ENCODE results near the gene ATP6V1F. TPM values are rescaled to one million over a fixed set of nuclear protein-coding genes. Genes with fewer than 3 reads are reported as not detected.

ATP6V1F gene
- total RNA-seq, 1 donor from 2014 or later = 69.5 TPM

DNA sequence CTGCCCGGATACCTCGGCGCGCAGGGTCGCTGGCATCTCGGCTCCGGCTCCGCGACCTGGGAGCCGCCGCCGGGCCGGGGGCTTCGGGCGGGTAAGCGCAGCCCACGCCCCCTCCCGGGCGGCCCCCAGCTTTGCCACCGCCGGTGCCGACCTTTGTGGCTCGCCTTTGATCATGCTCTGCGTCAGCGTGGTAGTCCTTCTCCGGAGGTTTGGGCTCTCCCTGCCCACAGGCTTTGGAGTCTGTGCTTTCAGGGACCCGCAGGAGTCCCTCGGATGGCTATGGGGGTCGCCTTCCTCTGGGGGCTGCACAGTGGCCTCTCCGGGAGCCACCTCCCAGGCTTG is 7.3 kb downstream of the ATP6V1F start:
- DNase-seq (ENCODE audit: low read depth) = no peak
- peak overlapping the region; percentile 58 for H3K4me3 ChIP-seq (ENCODE audit: low read depth, low read length)
- TF ChIP-seq, protein P1, sequence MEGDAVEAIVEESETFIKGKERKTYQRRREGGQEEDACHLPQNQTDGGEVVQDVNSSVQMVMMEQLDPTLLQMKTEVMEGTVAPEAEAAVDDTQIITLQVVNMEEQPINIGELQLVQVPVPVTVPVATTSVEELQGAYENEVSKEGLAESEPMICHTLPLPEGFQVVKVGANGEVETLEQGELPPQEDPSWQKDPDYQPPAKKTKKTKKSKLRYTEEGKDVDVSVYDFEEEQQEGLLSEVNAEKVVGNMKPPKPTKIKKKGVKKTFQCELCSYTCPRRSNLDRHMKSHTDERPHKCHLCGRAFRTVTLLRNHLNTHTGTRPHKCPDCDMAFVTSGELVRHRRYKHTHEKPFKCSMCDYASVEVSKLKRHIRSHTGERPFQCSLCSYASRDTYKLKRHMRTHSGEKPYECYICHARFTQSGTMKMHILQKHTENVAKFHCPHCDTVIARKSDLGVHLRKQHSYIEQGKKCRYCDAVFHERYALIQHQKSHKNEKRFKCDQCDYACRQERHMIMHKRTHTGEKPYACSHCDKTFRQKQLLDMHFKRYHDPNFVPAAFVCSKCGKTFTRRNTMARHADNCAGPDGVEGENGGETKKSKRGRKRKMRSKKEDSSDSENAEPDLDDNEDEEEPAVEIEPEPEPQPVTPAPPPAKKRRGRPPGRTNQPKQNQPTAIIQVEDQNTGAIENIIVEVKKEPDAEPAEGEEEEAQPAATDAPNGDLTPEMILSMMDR (conservative IDR thresholded peaks at IDR 0.05; ENCODE audit: low read depth, low read length) = no peak

GRCh38 chr7:128871050-128871449 is 8.4 kb downstream of the ATP6V1F start:
- TF ChIP-seq, protein P1 (conservative IDR thresholded peaks at IDR 0.05; ENCODE audit: low read depth, low read length) = no peak
- no peak for DNase-seq (ENCODE audit: low read depth)
- no peak overlapping the region for H3K4me3 ChIP-seq (ENCODE audit: low read depth, low read length)

GRCh38 chr7:128872394-128872824 is 9.8 kb downstream of the ATP6V1F start:
- TF ChIP-seq, protein P1 (conservative IDR thresholded peaks at IDR 0.05; ENCODE audit: low read depth, low read length) = peak; percentile 10
- no peak overlapping the region for H3K4me3 ChIP-seq (ENCODE audit: low read depth, low read length)
- no peak for DNase-seq (ENCODE audit: low read depth)

GRCh38 chr7:128873234-128873633 is 10.6 kb downstream of the ATP6V1F start:
- DNase-seq (ENCODE audit: low read depth) = no peak
- TF ChIP-seq, protein P1 (conservative IDR thresholded peaks at IDR 0.05; ENCODE audit: low read depth, low read length) = no peak

DNA sequence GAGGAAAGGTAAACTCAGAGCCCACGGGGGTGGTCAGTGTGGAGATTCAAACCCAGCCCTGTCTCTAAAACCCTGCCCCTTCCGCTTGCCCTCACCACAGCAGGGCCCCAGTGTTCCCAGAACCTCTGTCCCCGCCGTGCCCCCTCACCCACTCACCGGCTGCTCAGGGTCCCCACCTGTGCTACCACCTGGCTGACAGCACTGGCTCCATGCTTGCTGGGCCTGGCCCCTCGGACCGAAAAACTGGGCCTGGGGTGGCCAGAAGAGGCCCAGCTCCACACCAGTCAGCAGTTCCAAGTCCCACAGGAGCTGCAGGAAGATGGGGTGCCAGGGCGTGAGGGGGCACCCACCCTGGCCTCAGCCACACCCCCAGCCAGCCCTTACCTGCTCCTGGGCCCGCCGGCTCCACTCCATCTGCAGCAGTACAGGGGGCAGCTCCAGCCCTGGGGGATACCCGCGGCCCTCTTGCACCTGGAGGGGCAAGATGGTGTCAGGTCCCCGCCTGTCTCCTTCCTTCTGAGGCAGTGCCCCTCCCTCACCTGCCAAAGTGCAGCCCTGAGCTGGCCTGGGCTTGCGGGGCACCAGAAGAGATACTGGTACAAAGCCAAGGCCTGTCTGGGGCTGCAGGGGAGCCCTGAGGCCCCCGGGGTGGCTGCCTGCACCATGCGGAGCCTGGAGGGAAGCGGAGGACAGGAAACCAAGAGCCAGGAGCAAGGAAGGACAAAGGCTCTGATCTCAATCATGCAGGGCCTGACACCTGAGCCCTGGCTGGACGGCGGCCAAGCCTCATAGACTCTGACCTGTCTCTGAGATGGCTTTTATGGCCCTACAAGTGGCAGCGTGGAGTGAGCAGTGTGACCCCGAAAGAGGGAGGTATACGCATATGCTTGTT is 11.7 kb downstream of the ATP6V1F start:
- DNase-seq (ENCODE audit: low read depth) = no peak
- TF ChIP-seq, protein P1 (conservative IDR thresholded peaks at IDR 0.05; ENCODE audit: low read depth, low read length) = no peak
- no peak overlapping the region for H3K4me3 ChIP-seq (ENCODE audit: low read depth, low read length)

More at GRCh38 chr7:128873234-128873633, 10.6 kb downstream of the ATP6V1F start:
- no peak overlapping the region for H3K4me3 ChIP-seq (ENCODE audit: low read depth, low read length)

DNA sequence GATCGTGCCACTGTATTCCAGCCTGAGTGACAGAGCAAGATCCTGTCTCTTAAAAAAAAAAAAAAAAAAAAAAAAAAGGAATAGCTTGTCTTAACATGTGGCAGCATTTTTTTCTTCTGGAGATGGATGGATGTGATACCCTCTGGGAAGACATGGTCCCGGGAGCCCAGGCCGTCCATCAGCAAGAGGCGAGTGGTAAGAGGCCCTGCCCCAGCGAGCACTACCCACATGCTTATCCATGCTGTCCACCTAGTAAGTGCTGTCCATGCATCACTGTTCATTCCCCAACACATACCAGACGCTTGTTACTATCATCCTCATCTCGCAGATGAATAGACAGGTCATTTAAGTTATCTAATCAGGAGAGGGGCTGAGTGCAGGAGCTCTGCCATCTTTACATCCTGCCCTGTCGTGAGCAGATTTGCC is 12.9 kb downstream of the ATP6V1F start:
- H3K4me3 ChIP-seq (ENCODE audit: low read depth, low read length) = no peak overlapping the region
- TF ChIP-seq, protein P1 (conservative IDR thresholded peaks at IDR 0.05; ENCODE audit: low read depth, low read length) = no peak
- DNase-seq (ENCODE audit: low read depth) = no peak

DNA sequence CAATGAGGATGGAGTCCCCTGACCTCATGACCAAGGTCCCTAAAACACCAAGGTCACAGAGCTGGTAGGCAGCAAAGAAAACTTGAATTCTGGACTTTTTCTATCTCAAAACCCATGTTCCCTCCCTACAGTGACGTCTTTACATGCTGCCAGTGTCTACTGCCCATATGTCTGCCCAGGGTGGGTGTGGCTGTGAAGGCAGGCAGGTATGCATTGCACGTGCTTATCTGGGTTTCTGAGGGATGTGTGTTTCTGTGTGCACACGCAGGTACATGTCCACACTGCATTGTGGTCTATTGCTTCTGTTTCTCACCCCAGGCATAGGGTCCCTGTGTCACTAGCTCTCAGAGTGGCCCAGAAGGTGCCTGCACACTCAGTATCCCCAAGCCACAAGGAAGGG is 13.5 kb downstream of the ATP6V1F start:
- H3K4me3 ChIP-seq (ENCODE audit: low read depth, low read length) = no peak overlapping the region
- no peak for DNase-seq (ENCODE audit: low read depth)
- TF ChIP-seq, protein P1 (conservative IDR thresholded peaks at IDR 0.05; ENCODE audit: low read depth, low read length) = no peak
